B cell (primary cell): Measurements from ENCODE around the gene STK35. TPM values are rescaled to one million over a fixed set of nuclear protein-coding genes. Genes with fewer than 3 reads are reported as not detected.

Experiments used
- ATAC-seq: fragments of 200-7000 bp; cut with Tn5 transposase; one replicate; pipeline ENCODE4 v1.10.0; 2021; ENCODE audit warnings: low read depth, mild to moderate bottlenecking, moderate number of reproducible peaks, moderate library complexity
- CTCF ChIA-PET: fragments of 350-600 bp; sonication (Branson Sonifier 250); formaldehyde crosslinking; loops from one replicate; lab custom pipeline; 2021; ENCODE audit warnings: antibody characterized with exemption, inconsistent platforms; lab: Charles Lee
- POLR2A ChIA-PET: fragments of 350-600 bp; sonication (Branson Sonifier 250); formaldehyde crosslinking; loops from one replicate; lab custom pipeline; 2021; ENCODE audit warnings: antibody characterized with exemption; lab: Charles Lee
- DNase-seq: peaks from one replicate; pipeline ENCODE4 v3.0.0; 2013
- H2AFZ ChIP-seq: 2 replicates; pipeline ENCODE4 v1.6.1; 2012; ENCODE audit warnings: mild to moderate bottlenecking, low read depth, low read length; ENCODE audit not compliant: insufficient read depth, poor library complexity, severe bottlenecking
- H3K27ac ChIP-seq, 2 donors: 1 replicate in 1 of 2; 2 replicates in 1 of 2; pipeline ENCODE4 v1.5.1; 2012 to 2013; ENCODE audit warnings: low read length in 2 of 2, mild to moderate bottlenecking in 2 of 2, moderate library complexity in 1 of 2
- H3K27me3 ChIP-seq, 4 experiments: fragments of 200-600 bp in 1 of 4; sonication (generic) in 1 of 4; replicated peaks in 1 of 4; 1 replicate in 2 of 4; 2 replicates in 2 of 4; pipeline versions ENCODE4 v1.6.1 to v1.7.0; 2013 to 2016; ENCODE audit warnings: low read length in 3 of 4, mild to moderate bottlenecking in 2 of 4, mixed read lengths in 1 of 4, moderate library complexity in 1 of 4; ENCODE audit not compliant: insufficient read depth in 4 of 4, control insufficient read depth in 3 of 4; ENCODE audit errors: control extremely low read depth in 1 of 4
- H3K36me3 ChIP-seq, 2 experiments: replicated peaks in 1 of 2; 1 replicate in 1 of 2; 2 replicates in 1 of 2; pipeline versions ENCODE4 v1.6.1 to v1.7.1; 2013; ENCODE audit warnings: low read length in 1 of 2; ENCODE audit not compliant: insufficient read depth in 2 of 2, control insufficient read depth in 1 of 2; ENCODE audit errors: control extremely low read depth in 1 of 2, extremely low read depth in 1 of 2
- H3K4me1 ChIP-seq, 2 donors: fragments of 200-600 bp in 1 of 2; sonication (generic) in 1 of 2; 1 replicate in 1 of 2; 2 replicates in 1 of 2; pipeline versions ENCODE4 v1.5.1 to v1.6.1; 2013 to 2017; ENCODE audit warnings: low read length in 2 of 2; ENCODE audit not compliant: control insufficient read depth in 2 of 2, insufficient read depth in 2 of 2
- H3K4me2 ChIP-seq: replicated peaks from 2 replicates; pipeline ENCODE3; 2012; ENCODE audit warnings: mild to moderate bottlenecking, low read depth, low read length; ENCODE audit not compliant: poor library complexity, severe bottlenecking
- H3K4me3 ChIP-seq, 5 experiments: fragments of 200-600 bp in 1 of 5; sonication (generic) in 1 of 5; 1 replicate in 3 of 5; 2 replicates in 2 of 5; pipeline versions ENCODE4 v1.5.1 to v1.7.0; 2011 to 2016; ENCODE audit warnings: low read length in 4 of 5, mild to moderate bottlenecking in 4 of 5, low read depth in 2 of 5, control low read depth in 1 of 5, moderate library complexity in 1 of 5; ENCODE audit not compliant: insufficient read depth in 1 of 5; ENCODE audit errors: control extremely low read depth in 1 of 5, extremely low read depth in 1 of 5
- H3K79me2 ChIP-seq: fragments of 200-600 bp; sonication (generic); one replicate; pipeline ENCODE4 v1.6.0; 2016; ENCODE audit warnings: low read length; ENCODE audit not compliant: control insufficient read depth, insufficient read depth
- H3K9ac ChIP-seq: fragments of 200-600 bp; sonication (generic); 2 replicates; pipeline ENCODE4 v1.6.1; 2017; ENCODE audit warnings: mild to moderate bottlenecking, low read length, moderate library complexity
- H3K9me3 ChIP-seq, 3 donors: one replicate each; pipeline versions ENCODE4 v1.6.1 to v1.7.1; 2013; ENCODE audit warnings: low read length in 2 of 3; ENCODE audit not compliant: control insufficient read depth in 2 of 3, insufficient read depth in 1 of 3; ENCODE audit errors: control extremely low read depth in 1 of 3
- H4K20me1 ChIP-seq: 2 replicates; pipeline ENCODE4 v1.6.0; 2012; ENCODE audit warnings: mild to moderate bottlenecking, low read length; ENCODE audit not compliant: insufficient read depth, control insufficient read depth, poor library complexity, severe bottlenecking
- H3K27ac Mint-ChIP-seq: one replicate; pipeline ENCODE4 v1.8.0; 2021; ENCODE audit warnings: mixed read lengths
- H3K27me3 Mint-ChIP-seq: one replicate; pipeline ENCODE4 v1.8.0; 2021; ENCODE audit warnings: mixed read lengths
- H3K4me1 Mint-ChIP-seq: one replicate; pipeline ENCODE4 v1.8.0; 2021; ENCODE audit warnings: mixed read lengths
- H3K4me3 Mint-ChIP-seq: one replicate; pipeline ENCODE4 v1.8.0; 2021; ENCODE audit warnings: mixed read lengths
- H3K9me3 Mint-ChIP-seq: one replicate; pipeline ENCODE4 v1.8.0; 2022; ENCODE audit warnings: mixed read lengths; ENCODE audit not compliant: insufficient read depth
- EZH2 ChIP-seq: IDR thresholded peaks from 2 replicates; pipeline ENCODE4 v1.6.1; 2012; ENCODE audit warnings: borderline replicate concordance, low read depth, mild to moderate bottlenecking, moderate library complexity, low read length; ENCODE audit not compliant: insufficient read depth, poor library complexity, severe bottlenecking
- WGBS: methylation state at CpG from one replicate; pipeline ENCODE4 v1.1.5; 2013; ENCODE audit warnings: missing lambda C conversion rate; ENCODE audit not compliant: insufficient coverage; 5-methylcytosine and 5-hydroxymethylcytosine counted together
- intact Hi-C: fragments of 100-400 bp; cut with micrococcal nuclease; formaldehyde crosslinking; loops from one replicate; pipeline ENCODE4 v1.10.0; 2022
- polyA plus RNA-seq: library from polyadenylated mRNA; depleted of rRNA; stranded (reverse); fragments of >200 nt; gene quantifications from 2 replicates; pipeline ENCODE4 v1.2.3, GENCODE V29; 2012
- total RNA-seq, 2 donors: library from RNA; stranded (reverse); fragments of 120-200 nt in 1 of 2; gene quantifications; 1 replicate in 1 of 2; 2 replicates in 1 of 2; pipeline versions ENCODE4 v1.2.3 to v1.2.4, GENCODE V29; 2013 to 2022
- TF ChIP-seq, protein P1 (sequence below): fragments of 200-600 bp; IDR thresholded peaks from one replicate; pipeline ENCODE4 v1.8.0; 2022; ENCODE audit warnings: antibody characterized with exemption, mild to moderate bottlenecking

Gene STK35
- total and polyA plus RNA-seq, 2 donors (not counting 1 experiment from before 2014, with no cell fraction given) = 12.8 to 23.9 TPM

GRCh38 chr20:2066461-2067122, 35.0 kb upstream of the STK35 start:
- TF ChIP-seq, protein P1, sequence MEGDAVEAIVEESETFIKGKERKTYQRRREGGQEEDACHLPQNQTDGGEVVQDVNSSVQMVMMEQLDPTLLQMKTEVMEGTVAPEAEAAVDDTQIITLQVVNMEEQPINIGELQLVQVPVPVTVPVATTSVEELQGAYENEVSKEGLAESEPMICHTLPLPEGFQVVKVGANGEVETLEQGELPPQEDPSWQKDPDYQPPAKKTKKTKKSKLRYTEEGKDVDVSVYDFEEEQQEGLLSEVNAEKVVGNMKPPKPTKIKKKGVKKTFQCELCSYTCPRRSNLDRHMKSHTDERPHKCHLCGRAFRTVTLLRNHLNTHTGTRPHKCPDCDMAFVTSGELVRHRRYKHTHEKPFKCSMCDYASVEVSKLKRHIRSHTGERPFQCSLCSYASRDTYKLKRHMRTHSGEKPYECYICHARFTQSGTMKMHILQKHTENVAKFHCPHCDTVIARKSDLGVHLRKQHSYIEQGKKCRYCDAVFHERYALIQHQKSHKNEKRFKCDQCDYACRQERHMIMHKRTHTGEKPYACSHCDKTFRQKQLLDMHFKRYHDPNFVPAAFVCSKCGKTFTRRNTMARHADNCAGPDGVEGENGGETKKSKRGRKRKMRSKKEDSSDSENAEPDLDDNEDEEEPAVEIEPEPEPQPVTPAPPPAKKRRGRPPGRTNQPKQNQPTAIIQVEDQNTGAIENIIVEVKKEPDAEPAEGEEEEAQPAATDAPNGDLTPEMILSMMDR = no peak
- no peak for TF ChIP-seq EZH2
- no peak overlapping the region for H3K27ac Mint-ChIP-seq
- no peaks in the 10 kb centered on the region for H4K20me1 ChIP-seq
- CTCF ChIA-PET = interaction anchor here (0.5 kb wide), 1 partner anchor 966 kb away, joined by 4 read pairs; no protein-coding TSS in a partner anchor
- H3K27me3 Mint-ChIP-seq = peaks cover 43% of the 10 kb centered on the region
- no peaks in the 10 kb centered on the region for H3K4me1 Mint-ChIP-seq
- H3K4me2 ChIP-seq = no peak overlapping the region
- WGBS = 88% methylated on average over 1 of the region's 2 CpGs
- ATAC-seq = no peak
- no peaks in the 10 kb centered on the region for H3K79me2 ChIP-seq
- no peak overlapping the region for H3K9ac ChIP-seq
- no peaks in the 10 kb centered on the region for H3K36me3 ChIP-seq
- intact Hi-C loops = no loop called here
- H3K27ac ChIP-seq = no peak overlapping the region
- no peaks in the 10 kb centered on the region for H3K9me3 Mint-ChIP-seq
- POLR2A ChIA-PET = no interaction called here
- H3K4me3 ChIP-seq = no peak overlapping the region
- no peak overlapping the region for H2AFZ ChIP-seq
- H3K9me3 ChIP-seq = peaks cover 0 to 4% (median under 1%) of the 10 kb centered on the region in 3 donors
- H3K4me3 Mint-ChIP-seq = no peak overlapping the region
- peaks cover 0 to 22% (median 12%) of the 10 kb centered on the region in 4 experiments for H3K27me3 ChIP-seq
- no peak for DNase-seq
- no peaks in the 10 kb centered on the region for H3K4me1 ChIP-seq

- H2AFZ ChIP-seq = no peak overlapping the region
- no peak overlapping the region for H3K9ac ChIP-seq
- intact Hi-C loops = no loop called here
- ChIA-PET POLR2A (no interaction called here), CTCF (interaction anchor here (1.1 to 1.3 kb wide), 2 partner anchors 12 to 92 kb away, joined by 3 to 4 read pairs; no protein-coding TSS in a partner anchor)
- WGBS = 94% methylated on average over 4 of the region's 4 CpGs
- H3K27ac ChIP-seq = no peak overlapping the region
- H3K27me3 Mint-ChIP-seq = peaks cover 45% of the 10 kb centered on the region
- H3K79me2 ChIP-seq = no peaks in the 10 kb centered on the region
- H3K9me3 Mint-ChIP-seq = no peaks in the 10 kb centered on the region
- H3K4me3 Mint-ChIP-seq = no peak overlapping the region
- no peaks in the 10 kb centered on the region for H3K4me1 Mint-ChIP-seq
- H3K4me2 ChIP-seq = no peak overlapping the region
- peaks cover 0 to 5% (median 2%) of the 10 kb centered on the region in 3 donors for H3K9me3 ChIP-seq
- ATAC-seq = no peak
- H3K27me3 ChIP-seq = peaks cover 0 to 17% (median 8%) of the 10 kb centered on the region in 4 experiments
- no peaks in the 10 kb centered on the region for H4K20me1 ChIP-seq
- H3K27ac Mint-ChIP-seq = no peak overlapping the region
- H3K36me3 ChIP-seq = no peaks in the 10 kb centered on the region
- DNase-seq = no peak
- TF ChIP-seq, protein P1 = no peak
- TF ChIP-seq EZH2 = no peak
- H3K4me3 ChIP-seq = no peak overlapping the region
- H3K4me1 ChIP-seq = no peaks in the 10 kb centered on the region
Measured at GRCh38 chr20:2080532-2081224, 20.9 kb upstream of the STK35 start.
